HG02840 (cell line): ENCODE measurements around the gene MAP4K4.
"Not testable (repeated sequence)": the region's sequence is repeated elsewhere in the genome, so short reads cannot be mapped to it uniquely, and the experiment has no call there.

Experiments used
- ATAC-seq: cut with Tn5 transposase; IDR thresholded peaks from one replicate; pipeline ENCODE4 v1.9.1; 2021; ENCODE audit warnings: mild to moderate bottlenecking, moderate library complexity, moderate number of reproducible peaks; ENCODE audit not compliant: unreplicated experiment, low FRiP score

The MAP4K4 gene

GRCh38 chr2:101740555-101740964, 43.1 kb downstream of the MAP4K4 start:
- no peak for ATAC-seq

DNA sequence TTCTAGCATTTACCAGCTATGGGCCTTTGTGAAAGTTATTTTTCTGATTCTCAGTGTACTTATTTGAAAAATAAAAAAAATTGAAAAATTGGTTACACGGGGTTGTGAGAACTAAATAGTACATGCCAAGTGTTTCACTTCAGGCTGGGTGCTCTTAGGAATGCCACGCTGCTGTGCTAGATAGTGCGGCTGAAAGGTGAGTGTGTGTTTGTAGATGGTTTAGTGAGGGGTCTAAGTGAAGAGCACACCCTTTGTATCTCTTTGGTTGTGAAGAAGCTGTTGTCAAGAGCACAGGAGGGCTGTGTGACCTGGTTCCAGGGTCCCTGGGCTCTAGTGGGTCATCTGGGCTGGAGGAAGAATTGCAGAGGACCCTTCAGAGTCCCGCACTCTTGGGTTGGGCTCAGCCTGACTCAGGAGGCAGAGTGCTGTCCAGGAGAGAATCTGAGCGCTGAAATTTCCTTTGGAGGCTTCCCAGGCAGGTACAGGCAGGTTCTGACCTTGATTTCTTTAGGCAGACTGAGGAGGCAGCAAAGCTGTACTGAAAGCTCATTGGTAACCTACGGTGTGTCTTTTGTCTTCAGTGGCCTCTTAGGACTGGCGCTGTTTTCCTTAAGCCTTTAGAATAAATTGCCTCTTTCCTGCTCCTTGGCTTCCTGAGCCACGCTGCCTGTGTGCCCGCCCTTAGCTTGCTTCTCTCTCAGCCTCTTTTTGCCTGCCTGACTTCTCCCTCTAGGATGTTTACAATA, 44.4 kb downstream of the MAP4K4 start:
- no peak for ATAC-seq

GRCh38 chr2:101742547-101742946, 45.0 kb downstream of the MAP4K4 start:
- ATAC-seq: no peak

DNA sequence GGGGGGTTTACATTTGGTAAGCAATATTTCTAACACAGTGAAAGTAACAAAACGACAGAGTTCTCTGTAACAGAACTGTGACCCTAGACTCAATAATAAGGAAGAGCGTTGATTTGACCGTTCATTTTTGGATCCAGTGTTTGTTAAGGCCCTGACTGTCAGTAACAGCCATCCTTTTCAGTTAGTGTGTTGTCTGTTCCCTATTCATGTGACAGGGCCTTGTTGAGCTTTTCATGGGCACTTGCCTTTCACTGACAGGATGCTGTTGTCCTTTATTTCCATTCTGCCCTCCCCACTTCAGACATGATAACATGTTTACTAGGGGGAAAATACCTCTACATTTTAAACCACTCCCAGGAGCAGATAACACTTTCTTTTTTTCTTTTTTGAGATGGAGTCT, 45.8 kb downstream of the MAP4K4 start:
- ATAC-seq: no peak

GRCh38 chr2:101744832-101745231, 47.3 kb downstream of the MAP4K4 start:
- no peak for ATAC-seq

- no peak for ATAC-seq
These were observed 48.5 kb downstream of the MAP4K4 start for GRCh38 chr2:101745711-101746694.

DNA sequence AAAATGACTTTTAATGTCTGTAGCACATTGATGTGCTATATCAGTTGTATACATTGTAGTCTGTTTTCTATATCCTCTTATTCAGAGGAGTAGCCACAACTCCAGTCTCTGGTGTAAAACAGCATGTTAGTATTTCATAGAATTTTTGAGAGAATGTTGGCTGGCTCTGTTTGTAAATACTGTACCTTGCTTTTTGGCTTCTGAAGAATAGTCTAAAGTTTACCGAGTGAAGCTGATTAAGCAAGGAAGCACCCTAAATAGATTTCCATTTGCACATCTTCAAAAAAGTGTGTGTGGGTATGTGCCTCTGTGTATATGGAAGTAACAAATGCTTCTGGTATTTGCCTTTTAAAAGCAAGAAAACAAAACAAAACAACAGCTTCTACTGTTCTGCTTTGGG, 50.5 kb downstream of the MAP4K4 start:
- no peak for ATAC-seq

DNA sequence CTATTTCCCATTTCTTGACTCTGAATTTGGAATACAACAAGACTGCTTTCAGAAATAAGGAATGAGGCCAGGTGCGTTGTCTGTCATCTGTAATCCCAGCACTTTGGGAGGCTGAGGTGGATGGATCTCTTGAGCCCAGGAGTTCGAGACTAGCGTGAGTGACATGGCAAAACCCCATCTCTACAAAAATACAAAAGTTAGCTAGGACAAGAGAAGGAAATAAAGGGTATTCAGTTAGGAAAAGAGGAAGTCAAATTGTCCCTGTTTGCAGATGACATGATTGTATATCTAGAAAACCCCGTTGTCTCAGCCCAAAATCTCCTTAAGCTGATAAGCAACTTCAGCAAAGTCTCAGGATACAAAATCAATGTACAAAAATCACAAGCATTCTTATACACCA, 51.0 kb downstream of the MAP4K4 start:
- not testable (repeated sequence) for ATAC-seq

- no peak for ATAC-seq
These were observed 53.2 kb downstream of the MAP4K4 start for GRCh38 chr2:101750688-101751087.

DNA sequence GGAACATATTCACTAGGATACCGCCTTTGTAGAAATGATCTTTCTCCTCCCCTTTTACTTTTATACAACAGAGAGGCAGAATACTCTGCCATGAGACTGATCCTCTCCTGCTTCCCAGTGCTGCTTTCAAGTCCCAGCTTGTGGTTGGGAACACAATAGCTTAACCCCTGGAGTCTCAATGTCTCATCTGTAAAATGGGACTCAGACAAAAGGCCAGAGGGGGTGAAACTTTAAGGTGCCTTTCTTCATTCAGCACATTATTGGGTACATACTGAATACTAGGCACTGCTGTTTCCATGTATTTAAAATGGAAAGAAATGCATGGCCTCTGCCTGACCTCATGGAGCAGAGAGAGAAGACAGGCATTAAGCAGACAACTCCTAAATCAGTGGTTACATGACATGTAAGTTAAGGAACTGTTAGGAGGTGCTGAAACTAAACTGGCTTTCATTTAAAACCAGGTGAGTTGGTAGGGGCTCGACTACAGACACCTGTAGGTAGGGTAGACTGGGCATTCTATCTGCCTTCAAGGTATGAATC, 53.8 kb downstream of the MAP4K4 start:
- ATAC-seq: no peak

GRCh38 chr2:101751875-101752619, 54.5 kb downstream of the MAP4K4 start:
- ATAC-seq: peak; percentile 70

DNA sequence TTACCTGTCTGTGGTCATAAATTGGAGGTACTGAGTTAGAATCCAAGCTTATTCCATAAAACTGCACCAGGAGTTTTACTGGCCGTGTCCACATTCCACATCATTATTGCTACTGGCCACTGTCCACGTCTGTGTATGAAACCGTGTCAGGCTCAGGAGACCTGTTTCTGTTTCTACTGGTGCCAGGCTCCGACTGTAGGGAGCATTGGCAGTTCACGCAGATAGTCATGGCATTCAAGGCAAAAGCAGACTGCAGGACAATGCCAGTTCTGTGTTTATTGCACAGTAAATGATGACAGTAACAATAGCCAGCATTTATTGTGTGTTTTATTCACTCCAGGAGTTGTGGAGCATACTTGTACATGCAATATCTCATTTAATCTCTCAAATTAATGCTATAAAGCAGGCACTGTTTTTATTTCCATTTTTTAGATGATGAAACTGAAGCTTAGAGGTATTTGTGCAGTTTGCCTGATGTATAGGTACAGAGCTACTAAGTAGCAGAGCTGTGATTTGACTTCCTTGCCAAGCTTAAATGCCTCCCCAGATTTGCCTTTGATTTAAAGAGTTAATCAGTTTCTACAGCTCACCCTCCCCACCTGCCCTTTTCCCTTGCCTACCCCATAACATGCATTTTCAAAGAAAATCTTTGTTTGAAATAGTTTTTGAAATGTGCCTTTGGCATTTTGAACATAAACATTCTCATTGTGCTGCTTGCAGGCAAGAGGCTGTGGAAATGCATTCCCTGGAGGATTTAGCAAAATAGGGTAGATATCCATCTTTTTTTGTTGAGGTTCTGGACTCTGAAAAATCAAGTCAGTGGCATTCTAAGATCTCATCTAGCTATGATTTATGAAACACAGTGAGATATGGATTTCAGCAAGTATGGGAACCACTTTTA, 55.5 kb downstream of the MAP4K4 start:
- ATAC-seq: no peak

DNA sequence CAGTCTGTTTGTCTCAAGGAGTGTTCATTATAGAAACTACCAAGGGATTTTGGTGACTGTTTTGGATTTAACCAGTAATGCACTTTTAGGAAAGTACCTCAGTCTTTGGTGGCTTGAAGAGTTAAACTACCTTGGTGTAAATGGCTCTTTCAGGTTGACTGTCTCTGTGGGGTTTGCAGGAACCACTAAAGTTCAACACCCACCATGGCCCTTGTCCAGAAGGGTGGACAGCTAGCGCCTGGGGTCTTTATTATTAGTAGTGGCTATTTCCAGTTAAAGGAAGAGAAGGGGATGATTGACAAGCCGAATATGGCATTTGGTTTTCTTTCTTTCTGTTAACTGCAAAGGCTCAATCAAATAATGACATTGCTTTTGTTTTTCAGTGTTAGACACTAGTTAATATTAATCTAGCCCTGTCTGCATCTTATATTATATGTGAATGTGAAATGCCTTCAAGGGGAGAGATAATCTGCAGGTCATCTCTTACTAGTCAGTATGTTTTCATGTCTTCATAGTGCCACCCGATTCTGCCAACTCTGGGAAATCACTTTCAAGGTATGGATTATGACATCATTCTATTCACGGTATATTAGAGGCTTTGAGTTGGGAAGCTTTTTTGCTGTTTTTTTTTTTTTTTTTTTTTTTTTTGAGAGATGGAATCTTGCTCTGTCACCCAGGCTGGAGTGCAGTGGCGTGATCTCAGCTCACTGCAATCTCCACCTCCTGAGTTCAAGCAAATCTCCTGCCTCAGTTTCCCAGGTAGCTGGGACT, 56.4 kb downstream of the MAP4K4 start:
- no peak for ATAC-seq

DNA sequence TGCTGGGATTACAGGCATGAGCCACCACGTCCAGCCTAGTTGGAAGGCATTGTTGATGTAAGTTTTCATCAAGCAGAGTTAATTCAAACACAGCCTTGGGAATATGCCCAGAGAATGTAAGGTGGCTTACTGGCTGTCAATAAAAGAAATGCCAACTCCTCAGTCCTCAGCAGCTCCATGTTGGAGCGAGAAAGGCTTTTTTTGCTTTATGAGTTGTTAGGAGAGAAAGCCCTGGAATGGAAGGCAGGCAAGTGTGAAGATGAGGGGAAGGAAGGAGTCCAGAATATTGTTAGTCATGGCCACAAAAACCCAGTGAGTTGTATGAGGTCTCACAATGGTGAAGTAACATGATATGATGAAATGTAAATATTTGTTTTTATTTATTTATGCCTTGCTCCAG, 57.1 kb downstream of the MAP4K4 start:
- ATAC-seq: no peak

- ATAC-seq: no peak
These were observed 58.8 kb downstream of the MAP4K4 start for GRCh38 chr2:101756266-101756665.

DNA sequence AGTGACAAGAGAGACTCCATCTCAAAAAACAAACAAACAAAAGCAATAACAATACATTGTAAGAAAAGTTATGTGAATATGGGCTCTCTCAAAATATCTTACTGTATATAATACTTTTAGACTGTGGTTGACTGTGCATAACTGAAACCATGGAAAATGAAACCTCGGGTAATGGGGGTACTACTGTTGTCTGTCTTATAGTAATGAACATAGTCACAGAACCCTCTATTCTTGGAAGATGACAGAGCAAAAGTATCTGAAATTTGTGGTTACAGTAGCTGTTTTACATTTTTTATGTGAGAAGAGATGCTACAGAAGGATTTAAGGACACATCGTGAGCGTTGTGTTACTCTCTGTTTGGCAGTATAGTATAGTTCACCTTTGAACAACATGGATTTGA, 60.5 kb downstream of the MAP4K4 start:
- no peak for ATAC-seq

GRCh38 chr2:101759162-101759561, 61.7 kb downstream of the MAP4K4 start:
- ATAC-seq: no peak

- no peak for ATAC-seq
These were observed 65.1 kb downstream of the MAP4K4 start for GRCh38 chr2:101762451-101763171.
